CD4-positive, alpha-beta T cell treated with Interleukin-1 beta for 1 hour (primary cell): ENCODE data around the gene CDC37.
A peak's percentile ranks its signal among the peaks of the same experiment; 100 is the strongest.

Experiments used
- DNase-seq, 2 donors: peaks; one replicate each; pipeline ENCODE4 v3.0.0-alpha.2; 2020 to 2022

The CDC37 gene

DNA sequence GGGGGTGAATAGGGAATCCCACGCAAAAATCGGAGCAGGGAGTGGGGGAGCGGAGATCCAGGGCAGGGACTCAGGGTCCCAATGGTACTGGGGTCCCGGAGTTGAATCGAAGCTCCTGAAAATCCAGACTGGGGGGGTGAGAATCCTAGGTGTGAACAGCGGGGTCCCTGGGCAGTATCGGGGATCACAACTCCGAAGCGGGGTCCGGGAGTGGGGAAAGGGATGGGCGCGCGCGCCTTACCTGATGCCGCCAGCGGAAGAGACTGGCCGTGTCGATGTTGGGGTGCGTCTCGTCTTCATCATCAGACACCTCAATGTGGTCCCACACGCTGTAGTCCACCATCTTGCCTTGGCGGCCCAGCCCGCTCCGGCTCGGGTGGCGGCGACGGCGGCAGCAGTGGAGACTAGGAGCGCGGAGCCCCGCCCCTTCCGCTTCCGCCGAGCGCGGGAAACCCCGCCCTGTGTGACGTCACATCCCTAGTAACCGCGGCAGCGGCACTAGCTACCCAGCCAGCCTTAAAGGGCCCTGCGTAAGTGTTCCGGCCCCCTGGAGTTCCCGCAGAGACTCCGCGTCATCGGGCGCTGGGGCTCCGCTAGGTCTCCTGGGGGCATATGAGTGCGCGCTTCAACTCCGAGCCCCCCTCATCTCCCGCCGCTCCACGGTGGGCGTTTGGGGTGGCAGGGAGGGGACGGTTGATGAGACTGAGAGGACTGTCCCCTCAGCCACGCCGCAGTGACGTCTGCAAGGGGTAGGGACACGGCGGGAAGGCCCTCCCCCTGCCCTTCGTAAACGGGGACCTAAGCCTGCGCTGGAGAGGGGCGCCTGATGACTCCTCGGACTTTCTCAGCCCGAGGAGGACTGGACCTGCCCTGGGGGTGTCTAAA, at the start of gene CDC37:
Gene CDC37 (minus strand): TSS at position 406 of the 885 bp plus-strand sequence. CDS start 63 bp downstream, at position 343.
- DNase-seq: peak; percentile 98

DNA sequence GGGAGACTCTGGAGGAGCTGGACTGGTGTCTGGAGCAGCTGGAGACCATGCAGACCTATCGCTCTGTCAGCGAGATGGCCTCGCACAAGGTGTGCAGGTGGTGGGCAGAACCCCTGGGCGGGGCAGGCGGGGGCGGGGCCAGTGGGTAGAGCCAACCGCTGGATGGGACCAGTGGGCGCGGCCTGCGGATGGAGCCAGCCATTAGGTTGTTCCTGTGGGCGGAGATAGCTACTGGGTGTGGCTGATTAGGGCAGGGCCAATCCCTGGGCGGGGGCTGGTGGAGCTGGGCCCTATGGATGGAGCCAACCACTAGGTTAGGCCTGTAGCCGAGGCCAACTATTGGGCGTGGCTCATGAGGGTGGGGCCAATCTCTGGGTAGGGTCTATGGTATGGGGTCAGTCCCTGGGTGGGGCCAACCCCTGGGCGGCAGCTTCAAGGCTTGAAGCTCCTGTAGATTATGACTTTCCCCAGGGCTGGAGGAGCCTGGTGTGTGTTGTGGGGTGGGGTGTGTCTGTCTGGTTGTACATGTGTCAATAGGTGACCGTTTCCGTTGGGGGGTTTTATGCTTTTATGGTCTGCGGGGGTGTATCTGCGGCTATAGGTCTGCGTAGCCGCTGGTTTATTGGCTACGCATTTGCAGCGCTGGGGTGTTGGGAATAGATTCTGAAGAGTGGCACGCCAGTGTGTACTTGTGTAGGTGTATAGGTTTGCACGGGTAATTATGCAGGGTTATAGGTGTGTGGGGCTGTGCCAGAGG, 47.7 kb upstream of the CDC37 start:
- no peak for DNase-seq

DNA sequence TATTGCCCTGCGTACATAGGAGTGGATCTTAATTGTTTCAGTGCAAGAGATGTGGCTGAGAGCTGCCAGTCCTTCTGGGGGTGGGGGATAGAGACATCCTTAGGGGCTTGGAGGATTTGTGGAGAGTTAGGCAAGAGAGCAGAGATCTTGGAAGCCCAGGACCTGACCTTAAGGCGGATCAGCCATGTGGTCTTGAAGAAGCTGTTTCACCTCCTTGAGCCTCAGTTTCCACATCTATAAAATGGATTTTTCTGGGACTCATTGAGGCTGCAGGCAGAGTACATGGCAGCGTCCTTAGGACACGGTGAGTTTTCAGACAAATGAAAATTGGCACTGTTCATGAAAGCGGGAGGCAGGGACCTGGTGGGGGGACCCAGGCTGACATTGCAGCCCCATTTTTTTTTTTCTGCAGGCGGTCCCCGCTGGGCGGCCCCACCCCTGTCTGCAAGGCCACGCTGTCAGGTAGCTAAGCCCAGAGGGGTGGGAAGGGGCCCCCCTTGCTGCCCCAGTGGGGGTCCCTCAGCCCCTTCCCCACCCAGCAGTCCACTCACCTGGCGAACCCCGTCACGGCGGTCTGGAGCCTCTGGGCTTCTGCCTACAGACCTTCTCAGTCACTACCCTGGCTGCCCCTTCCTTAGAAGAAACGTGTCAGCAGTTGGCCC, 47.0 kb upstream of the CDC37 start:
- no peak for DNase-seq

DNA sequence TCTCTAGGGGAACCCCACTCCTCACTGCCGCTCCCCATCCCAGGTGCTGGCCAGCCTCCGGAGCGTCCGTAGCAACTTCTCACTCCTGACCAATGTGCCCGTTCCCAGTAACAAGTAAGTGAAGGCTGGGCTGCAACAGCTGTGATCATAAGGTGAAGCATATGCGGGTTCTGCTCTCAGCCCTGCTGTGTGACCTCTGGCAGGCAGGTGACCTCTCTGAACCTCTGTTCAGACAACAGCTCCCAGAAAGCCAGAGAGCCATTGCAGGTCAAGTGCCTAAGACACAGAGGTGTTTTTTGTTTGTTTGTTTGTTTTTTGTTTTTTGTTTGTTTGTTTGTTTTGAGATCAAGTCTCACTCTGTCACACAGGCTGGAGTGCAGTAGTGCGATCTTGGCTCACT, 45.7 kb upstream of the CDC37 start:
- DNase-seq: no peak

DNA sequence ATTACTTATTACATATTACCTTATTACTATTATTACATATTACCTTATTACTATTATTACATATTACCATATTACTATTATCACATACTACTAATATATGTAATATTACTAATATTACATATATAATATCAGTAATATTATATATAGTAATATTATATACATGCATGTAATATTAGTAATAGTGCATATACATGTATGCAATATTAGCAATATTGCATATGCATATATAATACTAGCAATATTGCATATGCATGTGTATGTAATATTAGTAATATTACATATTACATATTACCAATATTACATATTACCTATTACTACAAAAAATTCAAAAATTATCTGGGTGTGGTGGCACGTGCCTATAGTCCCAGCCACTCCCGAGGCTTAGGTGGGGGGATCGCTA, 39.4 kb upstream of the CDC37 start:
- DNase-seq: no peak

DNA sequence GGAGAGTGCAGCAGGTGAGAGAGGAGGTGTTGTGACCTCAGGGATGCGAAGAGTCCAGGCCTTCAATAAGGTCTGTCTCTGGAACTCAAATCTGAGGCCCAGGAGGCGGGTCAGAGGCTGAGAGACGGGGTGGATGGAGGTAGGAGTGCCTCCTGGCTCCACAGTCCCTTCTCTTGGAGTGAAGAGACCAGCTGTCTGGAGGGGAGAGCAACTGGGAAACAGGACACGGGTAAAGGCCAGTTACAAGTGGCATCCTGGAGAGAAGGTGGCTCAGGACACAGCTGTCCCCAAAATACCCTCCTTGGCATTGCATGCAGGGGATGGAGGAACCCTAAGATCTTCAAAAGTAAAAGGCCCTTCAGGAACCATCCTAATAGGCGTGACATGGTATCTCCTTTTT, 36.2 kb upstream of the CDC37 start:
- DNase-seq: no peak

DNA sequence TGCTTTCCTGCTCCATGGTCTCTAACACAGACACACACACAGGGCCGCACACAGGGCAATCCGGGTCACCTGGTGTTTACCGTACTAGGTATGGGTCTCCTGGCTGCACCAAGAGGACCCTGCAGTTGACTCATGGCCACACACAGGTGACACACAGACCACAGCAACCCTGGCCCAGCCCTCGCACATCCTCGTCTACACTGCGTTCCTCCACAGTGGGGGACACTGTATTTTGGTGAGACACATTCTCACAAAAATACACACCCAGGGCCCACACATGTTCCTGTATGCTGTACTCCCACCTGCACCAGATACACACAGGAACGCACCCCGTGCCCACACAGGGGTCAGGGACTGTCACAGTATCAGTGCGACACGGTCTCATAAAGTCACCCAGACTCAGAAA, 29.8 kb upstream of the CDC37 start:
- no peak for DNase-seq

DNA sequence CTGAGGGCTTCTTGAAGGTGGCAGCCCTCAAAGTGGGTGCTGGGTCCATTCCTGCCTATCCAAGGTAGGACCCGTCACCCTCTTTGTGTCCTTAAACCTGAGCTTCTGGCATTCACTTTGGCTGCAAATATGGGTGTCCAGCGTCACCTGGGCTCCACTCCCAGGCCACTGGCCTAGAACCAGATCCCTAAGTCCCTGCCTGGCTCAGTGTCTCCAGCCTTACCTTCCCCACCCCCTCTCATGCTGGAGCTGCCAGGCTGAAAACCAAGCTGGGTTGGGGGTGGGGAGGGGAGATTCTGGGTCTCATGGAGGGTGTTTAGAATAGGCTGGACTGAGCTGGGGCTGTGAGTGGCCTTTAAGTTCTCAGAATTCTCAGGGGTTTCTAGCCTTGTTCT, 29.4 kb upstream of the CDC37 start:
- DNase-seq: no peak

DNA sequence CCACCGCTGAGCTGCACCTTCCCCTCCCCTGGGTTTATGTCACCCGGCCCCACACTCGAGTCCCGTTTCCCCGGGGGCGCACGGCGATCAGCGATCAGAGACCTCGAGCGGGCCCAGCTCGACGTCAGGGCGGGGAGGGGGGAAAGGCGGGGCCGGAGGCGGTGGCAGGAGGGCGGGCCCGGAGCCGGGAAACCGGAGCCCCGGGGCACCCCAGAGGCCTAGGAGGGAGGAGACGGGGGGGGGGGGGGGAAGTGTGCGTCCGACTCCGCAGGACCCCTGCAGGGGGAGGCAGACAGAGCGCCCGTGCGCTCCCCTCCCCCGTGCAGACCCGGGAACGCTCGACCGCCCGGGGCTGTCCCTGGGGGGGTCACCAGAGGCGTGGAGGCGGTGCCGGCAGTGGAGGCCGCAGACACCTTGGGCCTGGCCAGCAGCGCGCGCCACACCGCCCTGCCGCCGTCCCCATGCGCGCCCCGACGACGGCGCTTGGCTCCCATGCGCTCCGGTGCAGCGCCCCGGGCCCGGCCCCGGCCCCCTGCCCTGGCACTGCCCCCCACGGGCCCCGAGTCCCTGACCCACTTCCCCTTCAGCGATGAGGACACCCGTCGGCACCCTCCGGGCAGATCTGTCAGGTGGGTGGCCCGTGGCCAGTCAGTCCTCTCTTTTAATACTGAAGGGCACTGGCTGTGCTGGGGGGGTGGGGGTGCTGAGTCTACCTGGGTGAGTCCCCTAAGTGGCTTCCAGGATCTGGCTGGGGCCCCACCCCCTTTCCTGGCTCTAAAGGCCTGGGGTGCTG, 28.8 kb upstream of the CDC37 start:
- peak; percentile 83 to 85 for DNase-seq

DNA sequence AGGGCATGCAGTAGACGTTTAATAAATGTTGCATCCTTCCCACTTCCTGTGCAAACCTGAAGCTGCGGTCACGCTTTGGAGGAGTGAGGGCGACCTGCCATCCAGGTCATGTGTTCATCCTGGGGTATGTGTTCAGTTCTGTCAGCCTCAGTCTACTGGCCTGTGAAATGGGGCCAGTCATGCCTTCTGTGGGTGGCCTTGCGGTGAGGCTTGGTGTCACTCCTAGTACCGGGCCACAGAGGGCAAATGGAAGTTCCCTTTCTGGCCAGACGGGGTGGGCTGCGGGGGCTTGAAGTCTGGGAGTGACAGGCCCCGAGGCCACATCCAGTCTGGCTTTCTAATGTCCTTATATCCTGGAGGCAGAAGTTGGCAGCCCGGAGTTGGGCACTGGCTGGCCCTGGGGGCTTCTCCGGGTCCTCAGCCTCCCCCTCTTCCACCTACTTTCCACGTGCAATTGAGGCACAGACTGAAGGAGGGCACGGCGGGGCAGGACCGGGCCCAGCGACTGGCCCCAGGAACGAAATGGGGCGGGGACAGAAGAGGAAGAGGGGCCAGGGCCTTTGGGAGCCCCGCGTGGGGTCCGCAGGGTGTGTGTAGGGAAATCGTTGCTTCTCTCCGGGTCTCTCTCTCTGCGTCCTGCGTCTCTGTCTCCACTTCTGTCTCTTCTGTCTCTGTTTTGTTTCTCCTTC, 28.1 kb upstream of the CDC37 start:
- peak; percentile 74 to 78 for DNase-seq

DNA sequence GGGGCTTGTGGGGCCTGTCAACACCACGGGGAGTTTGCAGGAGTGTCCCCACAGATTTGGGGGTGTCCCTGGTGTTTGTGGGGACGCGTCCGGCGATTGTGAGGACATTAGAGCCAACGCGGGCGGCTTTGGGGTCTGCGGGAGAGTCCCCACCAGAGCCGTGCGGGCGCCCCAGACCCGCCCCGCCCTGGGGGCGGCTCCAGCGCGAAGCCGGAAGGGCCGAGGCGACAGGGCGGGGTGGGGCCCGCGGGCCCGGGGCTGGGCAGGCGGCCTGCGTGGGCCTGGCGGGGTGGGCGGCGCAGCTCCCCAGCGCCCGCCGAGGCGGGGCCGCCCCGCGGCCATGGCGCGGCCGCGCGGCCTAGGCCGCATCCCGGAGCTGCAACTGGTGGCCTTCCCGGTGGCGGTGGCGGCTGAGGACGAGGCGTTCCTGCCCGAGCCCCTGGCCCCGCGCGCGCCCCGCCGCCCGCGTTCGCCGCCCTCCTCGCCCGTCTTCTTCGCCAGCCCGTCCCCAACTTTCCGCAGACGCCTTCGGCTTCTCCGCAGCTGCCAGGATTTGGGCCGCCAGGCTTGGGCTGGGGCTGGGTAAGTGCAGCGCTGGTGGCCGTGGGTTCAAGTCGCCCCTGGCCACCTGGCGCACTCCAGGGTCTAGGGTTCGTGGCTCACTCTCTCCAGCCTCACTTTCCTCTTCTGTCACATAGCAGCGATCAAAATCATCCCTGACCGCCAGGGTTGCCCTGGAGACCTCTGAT, 27.3 kb upstream of the CDC37 start:
- peak in 1 of 2 donors; percentile 53 for DNase-seq

DNA sequence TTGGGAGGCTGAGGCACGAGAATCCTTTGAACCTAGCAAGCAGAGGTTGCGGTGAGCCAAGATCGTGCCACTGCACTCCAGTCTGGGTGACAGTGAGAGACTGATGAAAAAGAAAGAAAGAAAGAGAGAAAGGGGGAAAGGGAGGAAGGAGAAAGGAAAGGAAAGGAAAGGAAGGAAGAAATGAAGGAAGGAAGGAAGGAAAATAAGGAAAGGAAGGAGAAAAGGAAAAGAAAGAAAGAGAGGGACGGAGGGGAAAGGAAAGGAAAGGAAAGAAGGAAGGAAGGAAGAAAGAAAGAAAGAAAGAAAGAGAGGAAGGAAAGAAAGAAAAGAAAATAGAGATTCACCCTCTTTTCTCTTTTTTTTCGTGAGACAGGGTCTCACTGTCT, 25.6 kb upstream of the CDC37 start:
- no peak for DNase-seq

DNA sequence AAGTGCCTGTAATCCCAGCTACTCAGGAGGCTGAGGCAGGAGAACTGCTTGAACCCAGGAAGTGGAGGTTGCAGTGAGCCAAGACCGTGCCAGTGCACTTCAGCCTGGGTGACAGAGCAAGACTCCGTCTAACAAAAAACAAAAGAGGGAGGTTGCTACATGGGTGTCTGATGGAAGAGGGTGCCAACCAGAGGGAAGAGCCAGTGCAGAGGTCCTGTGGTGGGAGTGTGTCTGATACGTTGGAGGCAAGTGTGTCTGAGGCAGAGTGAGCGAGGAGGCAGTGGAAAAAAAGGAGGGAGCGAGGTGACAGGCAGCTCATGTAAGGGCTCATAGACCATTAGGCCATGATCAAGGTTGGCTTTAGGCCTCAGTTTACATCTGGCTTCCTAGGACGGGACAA, 23.8 kb upstream of the CDC37 start:
- DNase-seq: no peak

DNA sequence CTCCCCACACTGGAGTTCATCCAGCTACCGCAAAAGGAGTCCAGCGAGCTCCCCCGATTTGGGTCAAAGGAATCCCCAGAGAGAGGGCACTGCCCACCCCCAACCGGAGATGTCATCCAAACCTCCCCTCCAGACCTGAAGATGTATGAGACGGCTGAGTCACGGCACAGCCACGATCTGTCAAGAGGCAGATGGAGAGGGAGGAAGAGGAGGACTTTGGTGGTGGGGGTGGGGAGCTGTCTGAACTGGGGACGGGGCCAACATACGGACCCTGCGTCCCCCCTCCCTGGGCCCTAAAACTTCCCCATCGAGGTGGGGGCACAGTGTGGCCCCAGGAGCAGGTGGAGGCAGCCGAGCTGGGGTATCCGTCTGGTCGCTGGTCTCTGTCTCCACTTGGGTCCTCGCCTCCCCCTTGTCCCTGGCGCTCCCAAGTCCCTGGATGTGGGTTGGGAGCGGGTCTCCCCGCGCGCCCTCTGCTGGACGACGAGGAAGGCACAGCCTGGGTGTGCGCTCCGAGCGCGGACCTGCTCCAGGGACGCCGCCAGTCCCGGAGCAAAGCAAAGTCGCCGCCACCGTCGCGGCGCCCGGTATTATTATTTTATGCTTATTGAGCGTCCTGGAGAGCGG, 20.8 kb upstream of the CDC37 start:
- peak; percentile 72 to 73 for DNase-seq

DNA sequence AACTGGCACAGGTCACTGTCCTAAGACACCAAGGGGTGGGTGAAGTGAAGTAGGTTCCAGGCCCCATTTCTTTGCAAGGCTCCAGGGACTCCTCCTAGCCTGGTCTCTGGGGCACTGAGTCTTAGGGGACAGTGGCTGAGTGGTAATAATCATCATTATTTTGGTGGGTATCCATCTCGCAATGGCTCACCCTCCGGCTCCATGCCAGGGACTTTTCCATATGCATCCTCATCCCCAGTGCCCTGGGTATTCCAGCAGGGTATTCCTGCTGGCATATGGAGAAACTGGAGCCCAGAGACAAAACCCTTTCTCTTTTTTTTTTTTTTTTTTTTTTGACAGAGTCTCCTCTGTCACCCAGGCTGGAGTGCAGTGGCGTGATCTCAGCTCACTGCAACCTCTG, 19.5 kb upstream of the CDC37 start:
- no peak for DNase-seq

DNA sequence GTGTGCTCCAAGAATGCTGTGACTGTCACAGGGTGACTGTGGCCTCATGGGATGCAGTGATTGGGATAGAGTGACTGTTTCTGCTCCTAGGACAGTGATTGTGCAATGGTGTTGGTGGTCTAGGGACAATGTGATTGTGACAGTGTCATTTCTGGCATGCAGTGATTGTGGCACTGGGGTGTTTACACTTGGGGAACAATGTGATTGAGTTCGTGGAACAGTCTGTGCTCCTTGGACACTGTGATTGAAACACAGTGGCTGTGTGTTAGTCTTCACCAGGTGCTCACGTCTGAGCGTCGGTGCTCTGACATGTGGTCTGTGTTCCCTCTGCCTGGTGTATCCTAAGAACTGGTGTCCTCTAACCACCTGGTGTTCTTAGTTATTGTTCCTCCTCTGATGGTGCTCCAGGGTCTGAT, 18.7 kb upstream of the CDC37 start:
- peak in 1 of 2 donors; percentile 37 for DNase-seq

DNA sequence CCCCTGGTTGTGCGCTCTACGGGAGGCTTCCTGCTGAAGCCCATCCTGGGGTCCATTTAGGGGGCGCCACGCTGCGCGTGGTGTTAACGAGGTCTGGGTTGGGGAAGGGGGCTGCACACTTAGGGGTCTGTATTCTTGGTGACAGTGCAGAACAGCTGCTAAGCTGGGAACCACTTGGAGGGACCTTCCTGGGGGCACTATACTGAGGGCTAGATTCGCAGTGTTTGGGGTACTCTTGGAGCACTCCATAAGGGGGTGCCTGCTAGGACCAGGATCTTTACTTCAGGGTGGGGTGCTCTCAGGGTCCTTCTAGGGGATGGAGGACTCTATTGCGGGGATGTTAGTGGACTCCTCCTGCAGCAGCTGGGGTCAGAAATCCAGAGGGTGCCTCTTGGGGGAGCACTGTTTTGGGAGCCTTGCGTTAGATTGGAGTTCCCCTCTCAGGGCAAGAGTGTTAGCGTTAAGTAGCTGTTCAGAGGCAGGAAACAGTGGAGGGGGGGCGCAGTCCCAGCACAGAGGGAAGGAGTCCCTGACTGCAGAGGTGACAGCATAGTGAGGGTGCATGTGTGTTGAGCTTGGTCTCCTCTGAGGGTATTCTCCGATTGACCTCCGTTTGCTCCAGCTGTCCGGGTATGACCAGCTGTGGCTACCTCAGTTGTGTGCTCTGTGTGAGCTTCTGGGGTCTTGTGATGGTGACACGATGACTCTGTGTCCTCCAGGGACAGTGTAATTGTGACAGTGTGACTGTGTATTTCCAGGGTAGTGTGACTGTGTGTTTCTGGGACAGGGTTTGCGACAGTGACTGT, 18.1 kb upstream of the CDC37 start:
- DNase-seq: peak in 1 of 2 donors; percentile 42

DNA sequence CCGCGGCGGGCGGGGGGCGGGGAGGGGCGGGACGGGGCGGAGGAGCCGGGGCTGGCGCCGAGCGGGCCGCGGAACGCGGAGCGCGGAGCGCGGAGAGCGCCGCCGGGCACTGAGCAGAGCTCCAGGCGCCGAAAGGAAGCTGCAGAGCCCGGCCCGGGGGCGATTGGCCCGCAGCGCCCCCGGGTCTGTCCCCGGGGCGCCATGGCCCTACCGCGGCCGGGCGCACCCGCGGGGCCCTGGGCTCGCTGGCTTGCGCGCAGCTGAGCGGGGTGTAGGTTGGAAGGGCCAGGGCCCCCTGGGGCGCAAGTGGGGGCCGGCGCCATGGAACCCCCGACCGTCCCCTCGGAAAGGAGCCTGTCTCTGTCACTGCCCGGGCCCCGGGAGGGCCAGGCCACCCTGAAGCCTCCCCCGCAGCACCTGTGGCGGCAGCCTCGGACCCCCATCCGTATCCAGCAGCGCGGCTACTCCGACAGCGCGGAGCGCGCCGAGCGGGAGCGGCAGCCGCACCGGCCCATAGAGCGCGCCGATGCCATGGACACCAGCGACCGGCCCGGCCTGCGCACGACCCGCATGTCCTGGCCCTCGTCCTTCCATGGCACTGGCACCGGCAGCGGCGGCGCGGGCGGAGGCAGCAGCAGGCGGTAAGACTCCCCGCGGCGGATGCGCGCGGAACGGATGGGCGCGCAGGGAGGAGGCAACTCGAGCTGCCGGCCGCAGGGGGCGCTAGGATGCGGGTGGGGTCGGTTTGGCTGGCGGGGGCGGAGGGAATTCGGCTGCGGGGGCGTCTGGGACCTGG, 17.3 kb upstream of the CDC37 start, which contains the start of gene PDE4A:
Gene PDE4A (plus strand): TSS at position 95 of the 796 bp plus-strand sequence. CDS start 227 bp downstream, at position 322.
- peak; percentile 59 to 72 for DNase-seq
